ENCODE measurements around the gene NRF1. TPM values are rescaled to one million over a fixed set of nuclear protein-coding genes. Genes with fewer than 3 reads are reported as not detected.

The NRF1 gene
- total RNA-seq, 1 donor from 2014 or later = 29.7 TPM

DNA sequence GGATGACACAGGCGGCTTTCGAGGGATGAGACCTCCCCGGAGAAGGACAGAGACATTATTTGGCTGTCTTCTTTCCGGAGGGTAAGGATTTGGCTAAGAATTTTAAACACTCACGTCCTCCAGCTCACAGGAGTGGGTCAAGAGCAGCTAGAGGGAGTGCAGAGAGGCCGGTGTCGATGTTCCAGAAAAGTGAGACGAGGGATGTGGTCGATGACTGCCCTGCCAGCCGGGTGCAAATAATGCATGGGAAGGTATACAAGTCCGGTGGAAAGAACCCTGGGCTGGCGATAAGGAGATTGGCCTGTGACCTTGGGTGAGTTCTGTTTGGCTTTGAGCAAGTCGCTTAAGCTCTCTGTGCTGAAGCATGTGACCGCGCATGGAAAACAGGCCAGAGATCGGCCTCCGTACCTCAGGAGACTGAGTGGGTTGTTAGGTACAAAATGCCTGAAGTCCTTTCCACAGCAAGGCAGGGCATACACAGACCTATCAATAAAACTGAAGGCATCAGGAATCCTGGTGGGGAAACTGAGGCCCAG, 192.1 kb downstream of the NRF1 start:
- Mint-ChIP-seq H3K27ac (no peak overlapping the region), H3K36me3 (ENCODE audit: insufficient read depth) (no peaks in the 10 kb centered on the region), H3K4me1 (ENCODE audit: low read depth) (no peaks in the 10 kb centered on the region), H3K27me3 (peaks cover 6% of the 10 kb centered on the region), H3K9me3 (ENCODE audit: low read depth) (no peaks in the 10 kb centered on the region), H3K4me3 (ENCODE audit: low read depth) (no peak overlapping the region)
- no peak for DNase-seq (ENCODE audit: low spot score, unreplicated experiment)
- TF ChIP-seq, protein P1, sequence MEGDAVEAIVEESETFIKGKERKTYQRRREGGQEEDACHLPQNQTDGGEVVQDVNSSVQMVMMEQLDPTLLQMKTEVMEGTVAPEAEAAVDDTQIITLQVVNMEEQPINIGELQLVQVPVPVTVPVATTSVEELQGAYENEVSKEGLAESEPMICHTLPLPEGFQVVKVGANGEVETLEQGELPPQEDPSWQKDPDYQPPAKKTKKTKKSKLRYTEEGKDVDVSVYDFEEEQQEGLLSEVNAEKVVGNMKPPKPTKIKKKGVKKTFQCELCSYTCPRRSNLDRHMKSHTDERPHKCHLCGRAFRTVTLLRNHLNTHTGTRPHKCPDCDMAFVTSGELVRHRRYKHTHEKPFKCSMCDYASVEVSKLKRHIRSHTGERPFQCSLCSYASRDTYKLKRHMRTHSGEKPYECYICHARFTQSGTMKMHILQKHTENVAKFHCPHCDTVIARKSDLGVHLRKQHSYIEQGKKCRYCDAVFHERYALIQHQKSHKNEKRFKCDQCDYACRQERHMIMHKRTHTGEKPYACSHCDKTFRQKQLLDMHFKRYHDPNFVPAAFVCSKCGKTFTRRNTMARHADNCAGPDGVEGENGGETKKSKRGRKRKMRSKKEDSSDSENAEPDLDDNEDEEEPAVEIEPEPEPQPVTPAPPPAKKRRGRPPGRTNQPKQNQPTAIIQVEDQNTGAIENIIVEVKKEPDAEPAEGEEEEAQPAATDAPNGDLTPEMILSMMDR (IDR thresholded peaks at IDR 0.05; ENCODE audit: unreplicated experiment) = no peak

DNA sequence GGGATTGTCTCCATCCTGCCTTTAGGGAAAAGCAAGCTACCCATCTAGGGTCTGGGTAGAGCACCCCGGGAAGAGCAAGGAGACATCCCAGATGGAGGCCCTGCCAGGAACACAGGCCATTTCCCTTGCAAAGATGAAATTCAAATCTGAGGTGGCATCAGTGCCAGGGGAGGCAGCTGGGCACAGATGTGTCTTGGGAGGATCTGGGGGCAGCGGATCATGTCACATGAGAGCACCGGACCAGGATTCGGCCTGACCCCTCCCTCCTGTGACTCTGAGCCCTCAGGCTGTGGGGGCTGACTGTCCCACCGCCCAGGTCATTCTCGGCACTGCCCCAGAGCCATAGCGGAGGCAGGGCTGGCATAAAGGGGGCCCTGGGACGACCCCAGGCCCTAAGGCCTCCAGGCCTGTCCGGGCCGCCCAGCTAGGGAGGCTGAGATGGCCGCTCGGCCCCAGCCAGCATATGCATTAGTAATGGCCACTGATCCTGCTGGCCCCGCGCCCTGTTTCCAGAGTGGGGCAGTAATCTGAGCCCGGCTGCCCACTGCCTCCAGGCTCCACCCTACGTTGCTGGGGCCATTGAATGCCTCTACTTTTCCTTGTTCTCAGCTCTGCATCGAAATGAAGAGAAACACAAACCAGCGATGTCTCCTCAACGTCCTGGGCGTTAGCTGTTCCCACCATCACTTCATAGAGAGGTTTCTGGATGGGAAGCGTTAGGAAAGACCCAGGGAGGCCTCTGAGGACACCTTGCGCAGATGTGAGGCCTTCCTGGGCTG, 192.8 kb downstream of the NRF1 start:
- TF ChIP-seq, protein P1 (IDR thresholded peaks at IDR 0.05; ENCODE audit: unreplicated experiment) = no peak
- Mint-ChIP-seq H3K27ac (no peak overlapping the region), H3K4me1 (ENCODE audit: low read depth) (no peaks in the 10 kb centered on the region), H3K36me3 (ENCODE audit: insufficient read depth) (no peaks in the 10 kb centered on the region), H3K9me3 (ENCODE audit: low read depth) (no peaks in the 10 kb centered on the region), H3K27me3 (peaks cover 3% of the 10 kb centered on the region), H3K4me3 (ENCODE audit: low read depth) (no peak overlapping the region)
- DNase-seq (ENCODE audit: low spot score, unreplicated experiment) = no peak

DNA sequence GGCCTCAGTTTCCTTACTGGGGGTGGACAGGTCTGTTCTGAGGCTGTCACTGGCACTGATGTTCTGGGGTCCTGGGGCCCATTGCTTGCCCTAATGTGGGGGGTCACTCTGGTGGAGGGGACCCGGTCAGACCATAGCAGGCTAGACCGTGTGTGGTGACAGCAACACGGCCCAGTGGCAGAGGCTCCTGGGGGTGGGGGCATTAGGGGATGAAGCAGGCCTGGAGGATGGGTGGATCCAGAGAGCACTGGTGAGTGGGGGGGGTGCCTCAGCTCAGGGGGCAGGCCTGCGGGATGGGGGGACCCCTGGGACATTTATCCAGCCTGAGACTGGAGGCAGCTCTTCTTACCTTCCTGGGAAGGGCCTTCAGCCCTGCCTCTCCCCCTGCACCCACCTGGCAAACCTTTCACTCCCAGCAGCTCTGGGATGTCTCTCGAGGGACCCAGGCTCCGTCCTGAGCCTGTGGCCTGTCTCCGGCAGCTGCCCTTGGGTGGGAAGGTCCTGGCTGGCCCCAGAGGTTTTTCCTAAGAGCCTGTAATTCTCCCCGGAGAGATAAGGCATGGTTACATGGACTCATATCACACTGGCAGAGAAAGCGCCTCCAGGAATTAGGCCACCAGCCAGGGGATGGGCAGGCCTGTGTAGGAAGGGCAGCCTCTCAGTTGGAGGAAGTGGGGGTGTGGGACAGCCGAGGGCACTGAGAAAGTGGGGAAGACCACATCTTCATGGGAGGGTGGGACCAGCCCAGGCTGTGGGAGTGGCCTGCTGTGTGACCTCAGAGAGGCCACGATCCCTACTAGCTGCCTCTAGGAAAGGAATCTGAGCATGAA, 193.6 kb downstream of the NRF1 start:
- Mint-ChIP-seq H3K9me3 (ENCODE audit: low read depth) (no peaks in the 10 kb centered on the region), H3K4me1 (ENCODE audit: low read depth) (no peaks in the 10 kb centered on the region), H3K36me3 (ENCODE audit: insufficient read depth) (no peaks in the 10 kb centered on the region), H3K27me3 (peaks cover 3% of the 10 kb centered on the region), H3K4me3 (ENCODE audit: low read depth) (no peak overlapping the region), H3K27ac (no peak overlapping the region)
- no peak for DNase-seq (ENCODE audit: low spot score, unreplicated experiment)
- TF ChIP-seq, protein P1 (IDR thresholded peaks at IDR 0.05; ENCODE audit: unreplicated experiment) = no peak

Small RNAs within 50 kb of the gene (microRNA-seq; reads per million reads assigned to microRNA genes)
- 17,424 reads per million, percentile 95 among the genes with 10 or more reads in this experiment for gene MIR182 (ENCODE audit: borderline number of aligned reads, unreplicated experiment)
- gene MIR183 (ENCODE audit: borderline number of aligned reads, unreplicated experiment) = 13,163 reads per million, percentile 94 among the genes with 10 or more reads in this experiment
- 10,931 reads per million, percentile 93 among the genes with 10 or more reads in this experiment for gene MIR96 (ENCODE audit: borderline number of aligned reads, unreplicated experiment)

Other genes starting within 250 kb of the NRF1 start
- 6.5 and 6.8 TPM in 2 replicates for gene STRIP2, start 177.3 kb upstream of the NRF1 start, total RNA-seq
- gene SMKR1, start 109.2 kb upstream of the NRF1 start, total RNA-seq = 1.7 and 2.3 TPM in 2 replicates

All from progenitor cell of endocrine pancreas (in vitro differentiated cells).